NCI-H345 (cell line): ENCODE measurements around the gene TSNAX.
A peak's percentile ranks its signal among the peaks of the same experiment; 100 is the strongest.
"Not testable (repeated sequence)": the region's sequence is repeated elsewhere in the genome, so short reads cannot be mapped to it uniquely, and the experiment has no call there.

Experiments used
- DNase-seq: peaks from one replicate; lab custom pipeline; 2025; lab: John Stamatoyannopoulos, UW

TSNAX gene, protein sequence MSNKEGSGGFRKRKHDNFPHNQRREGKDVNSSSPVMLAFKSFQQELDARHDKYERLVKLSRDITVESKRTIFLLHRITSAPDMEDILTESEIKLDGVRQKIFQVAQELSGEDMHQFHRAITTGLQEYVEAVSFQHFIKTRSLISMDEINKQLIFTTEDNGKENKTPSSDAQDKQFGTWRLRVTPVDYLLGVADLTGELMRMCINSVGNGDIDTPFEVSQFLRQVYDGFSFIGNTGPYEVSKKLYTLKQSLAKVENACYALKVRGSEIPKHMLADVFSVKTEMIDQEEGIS

DNA sequence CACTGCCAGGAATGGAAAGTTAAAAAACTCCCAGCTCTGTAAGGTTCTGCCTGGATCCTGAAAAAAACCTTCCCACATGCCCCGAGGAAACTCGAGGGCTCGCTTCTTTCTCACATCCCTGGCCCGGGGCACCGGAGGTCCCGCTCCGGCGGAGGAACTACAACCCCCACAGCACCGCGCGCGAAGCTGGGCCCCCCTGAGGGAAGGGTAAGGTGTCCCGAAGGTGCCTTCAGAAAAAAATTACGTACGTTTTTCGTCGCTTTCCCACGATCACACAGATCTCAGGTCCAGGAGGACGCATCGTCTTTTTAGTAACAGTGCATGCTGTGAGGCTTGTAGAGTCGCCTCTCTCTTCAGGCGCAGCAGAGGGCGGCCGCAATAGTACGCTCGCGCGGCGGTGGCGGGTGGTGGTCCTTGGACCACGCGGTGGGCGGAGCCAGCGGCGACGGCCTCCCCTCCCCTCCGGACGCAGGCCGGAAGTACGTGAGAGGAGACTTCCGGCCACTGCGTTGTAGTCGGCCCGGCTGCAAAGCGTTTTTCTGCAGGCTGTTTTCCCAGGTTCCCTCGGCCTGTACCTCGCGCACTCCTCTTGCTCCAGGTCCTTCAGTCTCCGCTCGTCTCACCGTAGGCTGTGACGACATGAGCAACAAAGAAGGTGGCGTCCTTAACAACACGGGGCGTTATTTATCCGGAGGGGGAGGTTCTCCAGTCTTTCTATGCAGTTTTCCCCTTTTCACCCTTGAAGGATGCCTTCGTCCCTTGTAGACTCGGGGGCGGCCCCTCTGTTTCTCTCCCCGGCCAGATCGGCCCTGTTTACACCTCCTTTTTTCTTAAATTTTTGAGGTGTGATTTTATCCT, at the start of gene TSNAX:
Gene TSNAX (plus strand): TSS at position 498 of the 858 bp plus-strand sequence. CDS start 142 bp downstream, at position 640.
- DNase-seq, result peak; percentile 95

DNA sequence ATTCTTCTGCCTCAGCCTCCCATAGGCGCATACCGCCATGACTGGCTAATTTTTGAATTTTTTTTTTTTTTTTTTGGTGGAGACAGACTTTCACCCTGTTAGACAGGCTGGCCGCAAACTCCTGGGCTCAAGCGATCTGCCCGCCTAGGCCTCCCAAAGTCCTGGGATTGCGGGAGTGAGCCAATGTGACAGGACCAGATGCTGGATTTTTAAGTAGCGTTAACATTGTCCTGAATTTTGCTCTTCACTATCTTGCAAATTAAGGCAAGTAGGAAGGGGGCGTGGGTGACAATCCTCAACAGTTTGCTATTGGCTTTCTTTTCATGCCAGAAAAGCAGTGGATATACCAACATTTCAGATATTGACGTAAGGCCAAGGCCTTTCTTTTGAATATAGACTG, 49.7 kb upstream of the TSNAX start:
- DNase-seq, result no peak

DNA sequence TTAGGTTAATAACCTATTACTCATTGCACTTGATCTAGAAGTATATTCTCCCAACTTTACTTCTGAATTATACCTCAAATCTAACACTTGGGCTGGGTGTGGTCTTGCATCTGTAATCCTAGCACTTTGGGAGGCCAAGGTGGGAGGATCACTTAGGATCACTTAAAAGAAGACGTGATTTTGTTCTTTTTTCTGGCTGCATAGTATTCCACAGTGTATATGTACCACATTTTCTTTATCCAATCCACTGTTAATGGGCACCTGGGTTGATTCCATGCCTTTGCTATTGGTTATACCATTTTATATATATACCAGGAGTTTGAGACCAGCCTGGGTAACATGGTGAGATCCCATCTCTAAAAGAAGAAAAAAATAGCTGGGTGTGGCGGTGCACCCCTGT, 48.5 kb upstream of the TSNAX start:
- no peak for DNase-seq

DNA sequence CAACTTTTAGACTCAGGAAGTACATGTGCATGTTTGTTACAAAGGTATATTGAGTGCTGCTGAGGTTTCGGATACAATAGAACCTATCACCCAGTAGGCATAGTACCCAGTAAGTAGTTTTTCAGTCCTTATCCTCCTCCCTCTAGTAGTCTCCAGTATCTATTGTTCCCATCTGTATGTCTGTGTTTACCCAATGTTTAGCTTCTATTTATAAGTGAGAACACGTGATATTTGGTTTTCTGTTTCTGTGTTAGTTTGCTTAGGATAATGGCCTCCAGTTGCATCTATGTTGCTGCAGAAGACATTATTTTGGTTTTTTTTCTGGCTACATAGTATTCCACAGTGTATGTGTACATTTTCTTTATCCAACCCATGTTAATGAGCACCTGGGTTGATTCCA, 47.2 kb upstream of the TSNAX start:
- no peak for DNase-seq

DNA sequence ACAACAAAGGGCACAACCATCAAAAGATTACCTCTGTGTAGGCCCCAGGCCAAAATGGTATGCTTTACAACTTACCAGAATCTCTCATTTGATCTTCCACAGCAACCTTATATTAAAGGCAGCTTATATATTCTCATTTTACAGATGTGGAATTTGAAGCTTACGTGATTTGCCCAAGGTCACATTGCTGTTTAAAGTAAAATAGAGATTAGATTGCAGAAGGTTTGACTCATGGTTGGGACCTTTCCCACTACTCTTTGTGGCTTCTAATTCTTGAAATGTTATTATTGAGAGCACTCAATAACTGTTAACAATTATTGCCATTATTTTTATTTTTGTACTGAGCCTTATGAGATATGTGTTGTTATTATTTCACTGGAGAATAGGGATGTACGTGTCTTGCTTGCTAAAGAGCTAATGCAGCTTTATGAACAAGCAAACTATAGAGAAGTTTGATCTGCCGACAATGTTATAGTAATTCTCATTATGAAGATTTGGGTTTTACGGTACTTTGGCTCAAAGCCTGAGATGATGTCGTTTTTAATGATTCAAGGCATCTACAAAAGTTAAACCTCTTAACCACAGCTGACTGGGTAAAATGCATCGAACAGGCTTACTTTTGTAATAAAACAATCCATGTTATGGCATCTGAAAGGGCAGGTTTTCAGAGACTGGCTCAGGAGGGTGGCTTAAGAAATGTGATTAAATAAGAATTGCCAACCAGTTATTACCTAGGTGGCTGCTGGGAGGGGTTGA, 43.3 kb upstream of the TSNAX start:
- DNase-seq, result no peak

DNA sequence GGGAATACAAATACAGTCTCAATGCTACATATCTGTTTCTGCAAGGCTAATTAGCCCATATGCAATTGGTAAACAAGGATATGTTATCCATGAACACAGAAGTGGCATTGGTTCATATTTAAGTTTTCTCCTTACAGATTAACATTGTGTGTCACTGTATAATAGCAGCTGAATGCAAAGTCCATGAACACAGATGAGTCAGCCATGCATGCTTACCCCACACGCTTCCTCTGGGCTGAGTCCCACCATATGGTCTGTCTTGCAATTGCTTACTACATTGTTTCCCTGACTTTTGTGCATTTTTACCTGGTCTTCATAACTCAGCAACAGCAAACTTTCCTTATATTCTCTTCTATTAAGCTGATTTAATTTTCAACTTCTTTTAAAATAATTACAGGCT, 41.5 kb upstream of the TSNAX start:
- no peak for DNase-seq

DNA sequence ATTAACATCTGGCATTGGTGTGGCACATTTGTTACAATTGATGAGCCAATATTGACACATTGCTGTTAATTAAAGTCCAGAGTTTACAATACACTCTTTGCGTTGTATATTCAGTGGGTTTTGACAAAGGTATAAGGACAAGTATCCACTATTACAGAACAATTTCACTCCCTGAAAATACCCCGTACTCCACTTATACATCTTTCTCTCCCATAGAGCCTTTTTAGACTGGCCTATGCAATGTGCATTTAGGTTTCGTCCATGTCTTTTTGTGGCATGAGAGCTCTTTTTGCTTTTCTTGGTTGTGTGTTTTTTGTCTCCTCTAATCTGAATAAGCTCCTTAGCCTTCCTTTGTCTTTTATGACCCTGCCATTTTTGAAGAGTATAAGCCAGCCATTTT, 40.6 kb upstream of the TSNAX start:
- no peak for DNase-seq

DNA sequence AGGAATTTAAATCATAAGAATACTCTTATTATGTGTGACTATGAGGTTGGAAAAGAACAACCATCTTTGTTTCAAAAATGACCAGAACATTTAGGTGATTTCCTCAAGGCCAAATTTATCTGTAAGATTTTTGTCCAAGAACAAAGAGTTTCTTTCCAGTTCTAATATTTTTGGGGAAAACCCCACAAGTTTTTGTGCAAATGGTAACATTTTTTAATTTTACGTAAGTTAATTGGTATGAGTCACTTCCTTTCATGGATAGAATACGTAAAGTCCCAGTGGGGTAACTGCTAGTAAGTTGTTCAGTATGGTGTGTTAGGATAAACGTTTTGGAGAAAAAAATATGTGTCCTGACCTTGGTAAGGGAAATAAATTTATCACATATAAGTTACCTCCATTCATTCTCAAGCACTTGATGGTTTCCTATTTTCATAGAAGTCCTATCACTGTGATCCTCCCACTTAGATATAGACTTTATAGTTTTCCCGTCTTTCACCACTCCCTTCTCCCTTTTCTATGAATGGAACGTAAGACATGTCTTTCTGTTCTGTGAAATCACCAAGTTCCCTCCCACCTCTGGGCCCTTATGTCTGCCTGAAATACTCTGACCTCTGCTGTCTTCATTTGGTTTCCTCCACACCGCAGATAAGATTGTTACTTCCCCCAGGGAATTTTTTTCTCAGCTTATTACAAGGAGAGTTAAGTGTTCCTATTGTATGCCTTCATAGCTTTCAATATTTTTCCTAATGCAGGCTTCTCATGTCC, 34.9 kb upstream of the TSNAX start:
- no peak for DNase-seq

DNA sequence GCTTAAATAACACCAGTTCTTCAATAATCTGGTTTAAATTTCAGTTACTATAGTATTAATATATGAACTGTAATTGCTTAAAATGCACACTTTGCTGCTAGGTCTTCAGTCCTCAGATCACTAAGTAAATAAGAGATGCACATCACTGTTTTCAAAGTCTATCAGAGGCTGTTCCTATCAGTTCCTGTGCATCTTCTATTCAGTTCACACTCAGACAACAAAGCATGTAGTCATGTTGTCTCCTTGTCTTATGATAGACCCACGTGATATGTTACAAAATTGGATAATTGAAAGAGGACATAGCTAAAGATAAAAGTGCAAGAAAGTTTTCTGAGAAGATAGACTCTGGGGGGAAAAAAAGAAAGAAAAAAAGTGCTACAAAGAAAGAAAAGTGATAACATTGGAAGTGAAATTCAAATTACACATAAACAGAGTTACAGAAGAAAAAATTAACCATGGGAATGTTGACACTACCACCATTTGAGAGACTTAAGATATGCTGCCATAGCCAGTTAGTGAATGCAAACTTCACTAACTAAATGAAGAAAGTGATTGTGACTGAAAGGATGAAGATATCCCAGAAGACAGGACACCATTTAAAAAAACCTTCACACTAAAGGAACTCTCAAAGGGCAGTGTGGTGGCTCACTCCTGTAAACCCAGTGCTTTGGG, 33.9 kb upstream of the TSNAX start:
- no peak for DNase-seq

DNA sequence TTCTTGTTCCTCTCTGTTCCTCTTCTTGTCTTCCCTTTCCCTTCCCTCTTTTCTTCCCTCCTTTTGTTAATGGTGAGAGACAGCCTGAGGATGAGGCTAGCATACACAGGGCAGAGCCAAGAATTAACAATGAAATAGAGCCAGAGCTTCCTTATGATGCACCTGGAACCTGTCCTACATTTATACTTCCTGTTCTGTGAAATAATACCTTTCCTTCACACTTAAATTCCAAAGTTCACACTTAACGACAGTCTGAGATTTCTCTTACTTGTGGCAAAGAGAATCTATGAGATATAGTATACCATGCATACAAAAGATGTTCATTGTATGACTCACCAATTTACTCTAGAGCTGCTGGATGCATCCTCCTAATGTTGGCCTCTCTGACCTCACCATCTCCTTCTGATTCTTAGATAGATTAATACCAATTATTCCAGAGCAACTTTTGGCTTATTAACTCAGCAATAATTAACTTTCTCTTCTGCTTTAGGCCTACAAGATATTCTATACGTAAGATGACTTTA, 30.8 kb upstream of the TSNAX start:
- no peak for DNase-seq

DNA sequence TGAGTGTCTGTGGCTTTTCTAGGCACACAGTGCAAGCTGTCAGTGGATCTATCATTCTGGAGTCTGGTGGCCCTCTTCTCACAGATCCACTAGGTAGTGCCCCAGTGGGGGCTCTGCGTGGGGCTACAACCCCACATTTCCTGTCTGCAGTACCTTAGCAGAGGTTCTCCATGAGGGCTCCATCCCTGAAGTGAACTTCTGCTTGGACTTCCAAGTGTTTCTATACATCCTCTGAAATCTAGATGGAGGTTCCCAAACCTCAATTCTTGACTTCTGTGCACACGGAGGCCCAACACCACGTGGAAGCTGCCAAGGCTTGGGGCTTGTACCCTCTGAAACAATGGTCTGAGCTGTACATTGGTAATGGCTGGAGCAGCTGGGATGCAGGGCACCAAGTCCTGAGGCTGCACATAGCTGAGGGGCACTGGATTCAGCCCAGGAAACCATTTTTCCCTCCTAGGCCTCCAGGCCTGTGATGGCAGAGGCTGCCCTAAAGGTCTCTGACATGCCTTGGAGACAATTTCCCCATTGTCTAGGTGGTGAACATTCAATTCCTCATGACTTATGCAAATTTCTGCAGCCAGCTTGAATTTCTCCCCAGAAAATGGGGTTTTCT, 29.2 kb upstream of the TSNAX start:
- DNase-seq, result no peak

DNA sequence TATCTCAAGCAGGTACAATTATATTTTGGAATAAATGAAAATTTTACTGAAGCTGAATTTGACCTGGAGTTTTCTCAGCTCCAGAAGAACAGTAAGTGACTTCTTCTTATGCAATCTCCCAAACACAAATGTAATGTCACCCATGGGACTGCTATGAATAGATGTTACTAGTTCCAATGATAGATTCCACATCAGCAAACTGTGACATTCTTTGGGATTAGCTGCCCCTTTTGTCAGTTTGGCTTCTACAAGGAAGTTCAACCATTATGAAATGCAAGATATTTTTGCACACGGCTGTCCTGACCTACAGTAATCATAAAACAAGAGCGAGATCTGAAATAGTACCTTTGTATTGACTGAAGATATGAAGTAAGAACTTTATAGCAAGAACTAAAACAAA, 27.8 kb upstream of the TSNAX start:
- DNase-seq, result no peak

DNA sequence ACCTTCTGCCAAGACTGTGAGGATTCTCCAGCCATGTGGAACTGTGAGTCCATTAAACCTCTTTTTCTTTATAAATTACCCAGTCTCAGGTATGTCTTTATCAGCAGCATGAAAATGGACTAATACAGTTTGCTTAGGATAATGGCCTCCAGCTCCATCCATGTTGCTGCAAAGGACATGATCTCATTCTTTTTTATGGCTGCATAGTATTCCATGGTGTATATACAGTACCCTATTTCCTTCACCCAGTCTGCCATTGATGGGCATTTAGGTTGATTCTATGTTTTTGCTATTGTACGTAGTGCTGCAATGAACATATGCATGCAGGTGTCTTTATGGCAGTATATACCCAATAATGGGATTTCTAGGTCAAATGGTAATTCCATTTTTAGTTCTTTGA, 25.3 kb upstream of the TSNAX start:
- not testable (repeated sequence) for DNase-seq

DNA sequence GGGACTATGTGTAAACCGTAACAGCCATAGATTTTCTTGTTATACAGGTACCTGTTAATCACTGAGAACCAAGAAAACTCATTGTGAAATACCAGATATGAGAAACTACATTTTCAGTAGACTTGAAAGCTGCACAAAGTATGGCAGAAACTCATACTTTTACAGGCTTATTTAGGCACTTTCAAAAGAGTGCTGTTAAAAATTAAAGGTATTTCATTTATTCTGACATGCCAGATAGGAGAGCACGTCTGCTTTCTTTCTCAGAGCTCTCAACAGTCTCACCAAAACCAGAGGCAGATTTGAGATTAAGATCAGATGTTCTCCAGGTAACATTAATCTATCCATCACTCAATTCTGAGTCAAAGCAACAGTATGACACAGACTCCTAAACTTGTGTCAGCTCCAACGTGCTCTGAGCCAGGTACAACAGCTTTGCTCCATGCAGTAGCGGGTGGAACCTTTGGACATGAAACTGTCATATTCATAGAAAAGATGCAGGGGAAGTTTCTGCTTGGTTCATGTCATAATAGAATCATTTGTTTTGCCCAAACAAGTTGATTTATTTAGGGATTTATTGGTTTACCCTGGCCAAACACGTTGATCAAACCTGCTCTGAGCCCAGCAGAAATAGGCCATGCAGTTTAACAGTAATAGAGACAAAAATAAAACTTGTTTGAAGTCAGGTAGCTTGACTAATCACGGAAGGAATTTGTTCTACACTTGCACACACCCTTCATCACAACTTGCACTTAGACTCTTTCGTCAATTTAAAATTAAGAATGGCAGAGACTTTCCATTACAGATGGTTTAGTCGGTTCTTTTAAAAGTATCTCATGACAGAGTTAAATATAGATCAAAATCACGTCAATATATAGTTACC, 20.8 kb upstream of the TSNAX start:
- no peak for DNase-seq

DNA sequence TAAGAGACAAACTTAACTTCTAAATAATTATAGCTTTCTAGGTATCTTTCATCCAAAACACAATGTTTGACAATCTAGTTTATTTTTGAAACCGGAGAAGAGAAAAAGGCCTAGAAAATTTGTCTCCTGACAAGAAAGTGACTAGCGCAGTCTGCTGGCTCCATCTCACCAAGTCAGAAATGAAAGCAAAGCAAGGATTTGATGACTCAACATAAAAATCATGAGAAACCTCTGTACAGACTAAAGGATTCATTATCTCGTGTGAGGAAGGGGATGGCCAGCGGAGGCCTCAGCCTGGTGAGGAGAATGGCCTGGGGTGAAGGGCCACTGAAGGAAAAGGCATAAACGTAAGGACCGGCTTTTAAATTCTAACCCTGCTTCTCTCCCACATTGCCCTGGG, 20.0 kb upstream of the TSNAX start:
- no peak for DNase-seq

DNA sequence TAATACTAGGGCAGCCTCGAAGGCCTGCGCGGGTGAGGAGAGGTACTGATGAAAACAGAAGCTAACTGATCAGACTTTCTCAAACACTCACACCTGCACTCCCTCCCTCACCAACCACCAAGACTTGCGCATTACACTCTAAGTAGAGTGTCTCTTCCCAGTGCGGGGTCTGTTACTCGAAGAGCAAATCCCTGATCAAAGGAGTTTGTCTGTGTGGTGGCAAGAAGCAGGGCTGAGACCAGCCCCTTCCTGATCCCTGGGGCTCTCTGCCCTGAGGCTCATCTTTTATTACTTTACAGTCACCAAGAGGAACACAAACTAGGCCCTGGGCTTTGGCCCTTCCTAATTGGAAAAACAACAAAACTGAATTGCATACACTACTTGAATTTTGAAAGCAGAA, 19.5 kb upstream of the TSNAX start:
- DNase-seq, result no peak

DNA sequence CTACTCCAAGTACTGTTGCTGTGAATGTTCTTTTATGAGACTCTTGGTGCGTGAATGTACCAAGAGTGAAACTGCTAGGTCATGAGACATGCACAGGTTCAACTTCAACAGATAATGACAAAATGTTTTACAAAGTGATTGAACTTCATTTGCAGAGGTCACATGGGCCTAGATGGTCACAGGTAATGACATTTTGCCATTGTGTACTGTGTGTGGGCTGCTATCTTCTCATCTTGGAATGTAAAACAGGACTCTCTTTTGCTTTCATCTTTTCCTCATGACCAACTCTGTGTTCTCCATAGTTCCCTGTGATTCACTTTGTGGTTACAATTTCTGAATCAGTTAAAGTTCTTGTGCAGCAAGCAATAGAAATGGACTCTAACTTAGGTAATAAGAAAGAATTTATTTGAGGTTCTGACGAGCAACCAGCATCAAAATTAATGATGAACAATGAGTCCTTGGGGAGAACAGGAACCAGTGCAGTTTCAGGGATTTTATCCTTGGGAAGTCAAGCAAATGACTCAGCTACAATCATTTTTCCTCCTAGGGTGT, 16.2 kb upstream of the TSNAX start:
- DNase-seq, result no peak

DNA sequence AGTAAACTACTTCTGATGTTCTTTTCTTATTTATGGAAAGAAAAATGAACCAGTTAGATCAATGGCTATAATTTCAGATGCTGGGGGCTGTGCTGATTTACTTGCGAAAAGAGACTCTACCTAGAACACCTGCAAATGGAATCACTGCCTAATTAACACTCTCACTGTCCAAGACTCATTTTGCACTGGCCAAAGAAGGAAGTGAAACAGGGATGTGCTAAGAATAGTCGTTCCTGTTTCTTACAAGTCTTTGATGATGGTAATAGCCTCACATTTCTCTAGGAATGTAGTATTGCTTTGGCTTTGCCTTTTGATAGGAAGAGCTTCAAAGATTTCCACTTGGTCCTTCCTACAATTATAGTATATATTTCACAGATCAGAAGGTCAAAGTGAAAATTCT, 12.7 kb upstream of the TSNAX start:
- no peak for DNase-seq

DNA sequence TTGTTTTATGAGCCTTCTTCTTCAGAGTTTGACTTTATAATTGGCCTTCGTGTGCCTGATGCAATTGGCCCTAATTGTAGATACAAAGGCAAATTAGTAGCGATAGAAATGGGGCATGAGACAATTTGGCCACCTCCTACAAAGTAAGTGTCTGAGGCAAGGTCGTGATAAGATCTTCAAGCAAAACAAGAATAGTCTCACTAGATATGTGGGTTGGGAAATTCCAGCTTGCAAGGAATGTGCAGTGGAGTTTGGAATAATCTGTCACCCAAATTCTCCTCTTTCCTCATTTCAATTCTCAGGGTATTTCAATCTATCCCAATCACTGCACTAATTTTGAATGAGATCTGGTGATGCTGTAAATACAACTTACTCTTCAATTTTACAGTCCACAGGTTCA, 11.4 kb upstream of the TSNAX start:
- no peak for DNase-seq
